K562 (cell line): ENCODE measurements around the gene SH3TC1. TPM values are rescaled to one million over a fixed set of nuclear protein-coding genes. Genes with fewer than 3 reads are reported as not detected.

Experiments used
- HEY1 ChIP-seq: fragments of 250-450 bp; sonication (Bioruptor Pico); IDR thresholded peaks from 2 replicates; pipeline ENCODE4 v1.5.0; 2020; ENCODE audit warnings: mild to moderate bottlenecking, moderate library complexity, borderline replicate concordance
- HMGXB4 ChIP-seq: sonication (generic); formaldehyde crosslinking; IDR thresholded peaks from 2 replicates; pipeline ENCODE4 v1.8.1; 2023; ENCODE audit warnings: mild to moderate bottlenecking, missing genetic modification reagents
- RCOR1 ChIP-seq, 2 experiments: IDR thresholded peaks; 2 replicates each; pipeline ENCODE4 v1.6.1; 2012; ENCODE audit warnings: low read depth in 2 of 2, low read length in 2 of 2, borderline replicate concordance in 1 of 2, improper control_type of control experiment in 1 of 2
- TGIF2 ChIP-seq: sonication (generic); formaldehyde crosslinking; IDR thresholded peaks from 2 replicates; pipeline ENCODE4 v1.8.1; 2022; ENCODE audit warnings: mild to moderate bottlenecking, missing genetic modification reagents, moderate library complexity
- ZBTB7A ChIP-seq: IDR thresholded peaks from 2 replicates; pipeline ENCODE4 v1.6.1; 2011; ENCODE audit warnings: low read depth, mild to moderate bottlenecking, low read length, moderate library complexity, borderline replicate concordance; ENCODE audit not compliant: control insufficient read depth
- ZKSCAN1 ChIP-seq: fragments of 150-350 bp; IDR thresholded peaks from 2 replicates; pipeline ENCODE4 v1.6.1; 2016; ENCODE audit warnings: low read depth, low read length
- polyA plus RNA-seq, 8 experiments: library from polyadenylated mRNA; depleted of rRNA in 4 of 8; stranded (reverse) in 5 of 8; unstranded in 3 of 8; fragments of >200 nt; fragmentation: Nextera tagmentation in 2 of 8; fragmentation: Illumina TruSeq in 1 of 8; extraction: Ambion mirVana in 2 of 8; extraction: Trizol in 1 of 8; gene quantifications; 2 replicates each; pipeline versions ENCODE4 v1.2.1 to v1.2.3, GENCODE V29; 2011 to 2014; ENCODE audit warnings: inconsistent platforms in 1 of 8, missing spikeins in 1 of 8
- total RNA-seq, 7 experiments: library from RNA; depleted of rRNA in 6 of 7; stranded (reverse); fragments of >200 nt in 6 of 7; fragmentation: Illumina TruSeq in 2 of 7; extraction: Trizol in 2 of 7; gene quantifications; 2 replicates each; pipeline versions ENCODE4 v1.2.1 to v1.2.3, GENCODE V29; 2011 to 2021; ENCODE audit warnings: low replicate concordance in 1 of 7

Gene SH3TC1
- total and polyA plus RNA-seq, 9 of the 15 experiments (the other 6 are each of a cell fraction or from before 2014, with no cell fraction given), result 0.04 to 2.1 (median 0.48) TPM; not detected in 1

GRCh38 chr4:8278421-8279287, 79.6 kb downstream of the SH3TC1 start (continued):
- TF ChIP-seq HMGXB4 (CRISPR knock-in tag) (no peak), HEY1 (CRISPR knock-in tag) (no peak), TGIF2 (no peak), ZKSCAN1 (peak; percentile 85; the same call in 1 of the 2 replicates), RCOR1 (IDR thresholded peaks at IDR 0.05; ENCODE audit: borderline replicate concordance in 1 of 2, low read depth in 2 of 2, low read length in 2 of 2) (0 out of 4 replicates have a peak, but pooled peaks of 1 of the 2 experiments have one; percentile 10), ZBTB7A (no peak)
